B cell (primary cell): ENCODE measurements around the gene CAMK2A. TPM values are rescaled to one million over a fixed set of nuclear protein-coding genes. Genes with fewer than 3 reads are reported as not detected.

Source experiments
- ATAC-seq: fragments of 200-7000 bp; cut with Tn5 transposase; one replicate; pipeline ENCODE4 v1.10.0; 2021; ENCODE audit warnings: low read depth, mild to moderate bottlenecking, moderate number of reproducible peaks, moderate library complexity
- CTCF ChIA-PET: fragments of 350-600 bp; sonication (Branson Sonifier 250); formaldehyde crosslinking; loops from one replicate; lab custom pipeline; 2021; ENCODE audit warnings: antibody characterized with exemption, inconsistent platforms; lab: Charles Lee
- POLR2A ChIA-PET: fragments of 350-600 bp; sonication (Branson Sonifier 250); formaldehyde crosslinking; loops from one replicate; lab custom pipeline; 2021; ENCODE audit warnings: antibody characterized with exemption; lab: Charles Lee
- DNase-seq: peaks from one replicate; pipeline ENCODE4 v3.0.0; 2013
- H2AFZ ChIP-seq: 2 replicates; pipeline ENCODE4 v1.6.1; 2012; ENCODE audit warnings: mild to moderate bottlenecking, low read depth, low read length; ENCODE audit not compliant: insufficient read depth, poor library complexity, severe bottlenecking
- H3K27ac ChIP-seq, 2 donors: 1 replicate in 1 of 2; 2 replicates in 1 of 2; pipeline ENCODE4 v1.5.1; 2012 to 2013; ENCODE audit warnings: low read length in 2 of 2, mild to moderate bottlenecking in 2 of 2, moderate library complexity in 1 of 2
- H3K27me3 ChIP-seq, 4 experiments: fragments of 200-600 bp in 1 of 4; sonication (generic) in 1 of 4; replicated peaks in 1 of 4; 1 replicate in 2 of 4; 2 replicates in 2 of 4; pipeline versions ENCODE4 v1.6.1 to v1.7.0; 2013 to 2016; ENCODE audit warnings: low read length in 3 of 4, mild to moderate bottlenecking in 2 of 4, mixed read lengths in 1 of 4, moderate library complexity in 1 of 4; ENCODE audit not compliant: insufficient read depth in 4 of 4, control insufficient read depth in 3 of 4; ENCODE audit errors: control extremely low read depth in 1 of 4
- H3K36me3 ChIP-seq, 2 experiments: replicated peaks in 1 of 2; 1 replicate in 1 of 2; 2 replicates in 1 of 2; pipeline versions ENCODE4 v1.6.1 to v1.7.1; 2013; ENCODE audit warnings: low read length in 1 of 2; ENCODE audit not compliant: insufficient read depth in 2 of 2, control insufficient read depth in 1 of 2; ENCODE audit errors: control extremely low read depth in 1 of 2, extremely low read depth in 1 of 2
- H3K4me1 ChIP-seq, 2 donors: fragments of 200-600 bp in 1 of 2; sonication (generic) in 1 of 2; 1 replicate in 1 of 2; 2 replicates in 1 of 2; pipeline versions ENCODE4 v1.5.1 to v1.6.1; 2013 to 2017; ENCODE audit warnings: low read length in 2 of 2; ENCODE audit not compliant: control insufficient read depth in 2 of 2, insufficient read depth in 2 of 2
- H3K4me2 ChIP-seq: replicated peaks from 2 replicates; pipeline ENCODE3; 2012; ENCODE audit warnings: mild to moderate bottlenecking, low read depth, low read length; ENCODE audit not compliant: poor library complexity, severe bottlenecking
- H3K4me3 ChIP-seq, 5 experiments: fragments of 200-600 bp in 1 of 5; sonication (generic) in 1 of 5; 1 replicate in 3 of 5; 2 replicates in 2 of 5; pipeline versions ENCODE4 v1.5.1 to v1.7.0; 2011 to 2016; ENCODE audit warnings: low read length in 4 of 5, mild to moderate bottlenecking in 4 of 5, low read depth in 2 of 5, control low read depth in 1 of 5, moderate library complexity in 1 of 5; ENCODE audit not compliant: insufficient read depth in 1 of 5; ENCODE audit errors: control extremely low read depth in 1 of 5, extremely low read depth in 1 of 5
- H3K79me2 ChIP-seq: fragments of 200-600 bp; sonication (generic); one replicate; pipeline ENCODE4 v1.6.0; 2016; ENCODE audit warnings: low read length; ENCODE audit not compliant: control insufficient read depth, insufficient read depth
- H3K9ac ChIP-seq: fragments of 200-600 bp; sonication (generic); 2 replicates; pipeline ENCODE4 v1.6.1; 2017; ENCODE audit warnings: mild to moderate bottlenecking, low read length, moderate library complexity
- H3K9me3 ChIP-seq, 3 donors: one replicate each; pipeline versions ENCODE4 v1.6.1 to v1.7.1; 2013; ENCODE audit warnings: low read length in 2 of 3; ENCODE audit not compliant: control insufficient read depth in 2 of 3, insufficient read depth in 1 of 3; ENCODE audit errors: control extremely low read depth in 1 of 3
- H4K20me1 ChIP-seq: 2 replicates; pipeline ENCODE4 v1.6.0; 2012; ENCODE audit warnings: mild to moderate bottlenecking, low read length; ENCODE audit not compliant: insufficient read depth, control insufficient read depth, poor library complexity, severe bottlenecking
- H3K27ac Mint-ChIP-seq: one replicate; pipeline ENCODE4 v1.8.0; 2021; ENCODE audit warnings: mixed read lengths
- H3K27me3 Mint-ChIP-seq: one replicate; pipeline ENCODE4 v1.8.0; 2021; ENCODE audit warnings: mixed read lengths
- H3K4me1 Mint-ChIP-seq: one replicate; pipeline ENCODE4 v1.8.0; 2021; ENCODE audit warnings: mixed read lengths
- H3K4me3 Mint-ChIP-seq: one replicate; pipeline ENCODE4 v1.8.0; 2021; ENCODE audit warnings: mixed read lengths
- H3K9me3 Mint-ChIP-seq: one replicate; pipeline ENCODE4 v1.8.0; 2022; ENCODE audit warnings: mixed read lengths; ENCODE audit not compliant: insufficient read depth
- EZH2 ChIP-seq: IDR thresholded peaks from 2 replicates; pipeline ENCODE4 v1.6.1; 2012; ENCODE audit warnings: borderline replicate concordance, low read depth, mild to moderate bottlenecking, moderate library complexity, low read length; ENCODE audit not compliant: insufficient read depth, poor library complexity, severe bottlenecking
- WGBS: methylation state at CpG from one replicate; pipeline ENCODE4 v1.1.5; 2013; ENCODE audit warnings: missing lambda C conversion rate; ENCODE audit not compliant: insufficient coverage; 5-methylcytosine and 5-hydroxymethylcytosine counted together
- intact Hi-C: fragments of 100-400 bp; cut with micrococcal nuclease; formaldehyde crosslinking; loops from one replicate; pipeline ENCODE4 v1.10.0; 2022
- polyA plus RNA-seq: library from polyadenylated mRNA; depleted of rRNA; stranded (reverse); fragments of >200 nt; gene quantifications from 2 replicates; pipeline ENCODE4 v1.2.3, GENCODE V29; 2012
- total RNA-seq, 2 donors: library from RNA; stranded (reverse); fragments of 120-200 nt in 1 of 2; gene quantifications; 1 replicate in 1 of 2; 2 replicates in 1 of 2; pipeline versions ENCODE4 v1.2.3 to v1.2.4, GENCODE V29; 2013 to 2022
- TF ChIP-seq, protein P1 (sequence below): fragments of 200-600 bp; IDR thresholded peaks from one replicate; pipeline ENCODE4 v1.8.0; 2022; ENCODE audit warnings: antibody characterized with exemption, mild to moderate bottlenecking

The CAMK2A gene
- total and polyA plus RNA-seq, 2 donors (not counting 1 experiment from before 2014, with no cell fraction given) = not detected

DNA sequence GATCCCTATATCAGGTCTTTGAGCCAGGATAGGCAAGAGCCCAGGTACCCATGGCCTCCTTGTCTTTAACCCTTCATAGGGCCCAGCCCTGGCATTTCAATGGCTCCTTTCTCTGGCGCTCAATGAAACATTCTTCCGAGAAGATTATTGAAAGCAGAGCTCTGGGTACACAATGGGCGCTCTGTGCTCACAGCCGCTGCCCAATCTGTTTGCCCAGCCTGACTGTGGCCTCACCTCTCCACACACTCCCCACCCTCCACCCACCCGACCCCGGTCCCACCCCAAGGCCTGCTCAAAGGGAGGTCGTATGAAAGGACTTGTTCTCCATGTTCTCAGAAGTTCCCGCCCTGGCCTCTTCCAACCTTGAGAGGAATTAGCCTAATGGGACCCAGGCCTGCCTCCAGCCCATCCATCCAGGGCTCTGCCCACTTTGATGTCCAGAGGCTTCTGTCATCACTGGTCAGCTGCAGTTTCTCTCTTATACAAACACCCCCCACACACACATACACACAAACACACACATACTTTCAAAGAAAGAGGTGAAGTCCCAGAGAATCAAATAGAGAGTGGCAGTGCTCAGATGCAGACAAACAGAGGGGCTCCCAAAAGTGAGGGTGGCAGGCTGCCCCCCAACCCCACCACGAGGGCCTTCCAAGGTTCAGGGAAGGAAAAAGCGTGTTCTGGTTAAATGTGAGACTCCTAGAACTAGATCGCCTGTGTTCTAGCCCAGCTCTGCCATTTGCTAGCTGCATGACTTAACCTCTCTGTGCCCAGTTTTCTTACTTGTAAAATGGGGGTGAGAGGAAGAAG lies 18.2 kb upstream of the CAMK2A start:
- ATAC-seq (no peak), DNase-seq (no peak)
- H3K4me1 ChIP-seq = peaks cover 0 to 2% of the 10 kb centered on the region in 2 donors
- ChIA-PET POLR2A (no interaction called here), CTCF (no interaction called here)
- no peaks in the 10 kb centered on the region for H3K9me3 ChIP-seq
- H3K36me3 ChIP-seq = no peaks in the 10 kb centered on the region
- no peaks in the 10 kb centered on the region for H3K79me2 ChIP-seq
- WGBS = 91% methylated on average over 9 of the region's 11 CpGs
- no peak overlapping the region for H3K27ac ChIP-seq
- H3K4me3 ChIP-seq = no peak overlapping the region
- intact Hi-C loops = no loop called here
- H4K20me1 ChIP-seq = no peaks in the 10 kb centered on the region
- Mint-ChIP-seq H3K27ac (no peak overlapping the region), H3K9me3 (no peaks in the 10 kb centered on the region), H3K4me3 (no peak overlapping the region), H3K4me1 (no peaks in the 10 kb centered on the region), H3K27me3 (peaks cover 29% of the 10 kb centered on the region)
- no peak for TF ChIP-seq EZH2
- TF ChIP-seq, protein P1, sequence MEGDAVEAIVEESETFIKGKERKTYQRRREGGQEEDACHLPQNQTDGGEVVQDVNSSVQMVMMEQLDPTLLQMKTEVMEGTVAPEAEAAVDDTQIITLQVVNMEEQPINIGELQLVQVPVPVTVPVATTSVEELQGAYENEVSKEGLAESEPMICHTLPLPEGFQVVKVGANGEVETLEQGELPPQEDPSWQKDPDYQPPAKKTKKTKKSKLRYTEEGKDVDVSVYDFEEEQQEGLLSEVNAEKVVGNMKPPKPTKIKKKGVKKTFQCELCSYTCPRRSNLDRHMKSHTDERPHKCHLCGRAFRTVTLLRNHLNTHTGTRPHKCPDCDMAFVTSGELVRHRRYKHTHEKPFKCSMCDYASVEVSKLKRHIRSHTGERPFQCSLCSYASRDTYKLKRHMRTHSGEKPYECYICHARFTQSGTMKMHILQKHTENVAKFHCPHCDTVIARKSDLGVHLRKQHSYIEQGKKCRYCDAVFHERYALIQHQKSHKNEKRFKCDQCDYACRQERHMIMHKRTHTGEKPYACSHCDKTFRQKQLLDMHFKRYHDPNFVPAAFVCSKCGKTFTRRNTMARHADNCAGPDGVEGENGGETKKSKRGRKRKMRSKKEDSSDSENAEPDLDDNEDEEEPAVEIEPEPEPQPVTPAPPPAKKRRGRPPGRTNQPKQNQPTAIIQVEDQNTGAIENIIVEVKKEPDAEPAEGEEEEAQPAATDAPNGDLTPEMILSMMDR = no peak
- peaks cover 0 to 8% (median 6%) of the 10 kb centered on the region in 4 experiments for H3K27me3 ChIP-seq
- H3K4me2 ChIP-seq = no peak overlapping the region
- no peak overlapping the region for H3K9ac ChIP-seq
- no peak overlapping the region for H2AFZ ChIP-seq

DNA sequence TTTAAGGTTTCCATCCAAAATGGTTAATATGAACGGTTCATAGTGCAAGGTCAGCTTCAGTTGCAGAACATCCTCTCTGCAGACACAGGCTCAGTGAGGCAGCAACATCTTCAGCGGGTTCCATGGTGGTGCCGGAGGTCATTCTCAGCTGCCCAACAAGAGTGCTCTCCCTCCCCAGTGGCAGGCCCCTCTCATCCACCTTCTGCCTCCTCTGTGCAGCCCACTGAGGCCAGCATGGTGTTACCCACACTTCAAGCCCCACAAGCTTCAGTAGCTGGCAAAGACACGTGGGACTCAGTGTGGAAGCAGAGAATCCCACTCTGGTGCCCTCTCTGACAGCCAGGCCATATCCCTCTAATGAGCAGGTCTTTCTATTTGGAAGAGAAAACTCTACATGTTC lies 17.2 kb upstream of the CAMK2A start:
- ATAC-seq (no peak), DNase-seq (no peak)
- intact Hi-C loops = no loop called here
- H3K27ac ChIP-seq = no peak overlapping the region
- H3K27ac Mint-ChIP-seq = no peak overlapping the region
- peaks cover 32% of the 10 kb centered on the region for H3K27me3 Mint-ChIP-seq
- 95% methylated on average over 3 of the region's 4 CpGs for WGBS
- no peaks in the 10 kb centered on the region for H4K20me1 ChIP-seq
- ChIA-PET CTCF (no interaction called here), POLR2A (no interaction called here)
- no peak overlapping the region for H3K4me3 ChIP-seq
- no peak overlapping the region for H2AFZ ChIP-seq
- no peaks in the 10 kb centered on the region for H3K36me3 ChIP-seq
- H3K9ac ChIP-seq = no peak overlapping the region
- H3K9me3 Mint-ChIP-seq = no peaks in the 10 kb centered on the region
- H3K79me2 ChIP-seq = no peaks in the 10 kb centered on the region
- peaks cover 0 to 12% of the 10 kb centered on the region in 2 donors for H3K4me1 ChIP-seq
- peaks cover 0 to 14% (median 9%) of the 10 kb centered on the region in 4 experiments for H3K27me3 ChIP-seq
- H3K9me3 ChIP-seq = peaks cover 0 to 6% (median 0%) of the 10 kb centered on the region in 3 donors
- H3K4me2 ChIP-seq = no peak overlapping the region
- no peak overlapping the region for H3K4me3 Mint-ChIP-seq
- TF ChIP-seq, protein P1 = no peak
- no peak for TF ChIP-seq EZH2
- peaks cover under 1% of the 10 kb centered on the region for H3K4me1 Mint-ChIP-seq
